ENCODE data around the gene ALKBH6. TPM values are rescaled to one million over a fixed set of nuclear protein-coding genes. Genes with fewer than 3 reads are reported as not detected.
"Not testable (repeated sequence)": the region's sequence is repeated elsewhere in the genome, so short reads cannot be mapped to it uniquely, and the experiment has no call there.

The ALKBH6 gene
- total RNA-seq, 2 donors from 2014 or later = 50.4 to 74.0 TPM

- not testable (repeated sequence) for H3K36me3 Mint-ChIP-seq; DNase-seq (ENCODE audit: low spot score in 2 of 2); H3K27ac Mint-ChIP-seq; ATAC-seq; H3K9me3 Mint-ChIP-seq
These were observed 27.1 kb upstream of the ALKBH6 start for GRCh38 chr19:36041092-36041491.

GRCh38 chr19:36040495-36040894 lies 26.5 kb upstream of the ALKBH6 start:
- Mint-ChIP-seq H3K36me3 (no peaks in the 10 kb centered on the region), H3K27ac (no peak overlapping the region), H3K9me3 (no peaks in the 10 kb centered on the region)
- ATAC-seq (no peak), DNase-seq (ENCODE audit: low spot score in 2 of 2) (no peak)

- Mint-ChIP-seq H3K36me3 (peaks cover 11 to 14% of the 10 kb centered on the region in 2 donors), H3K9me3 (no peaks in the 10 kb centered on the region), H3K27ac (peak within 1 kb of the TSS; percentile 30 to 56)
- peak in 1 of 2 donors; percentile 76 for ATAC-seq
- DNase-seq (ENCODE audit: low spot score in 2 of 2) = peak in 1 of 2 donors; percentile 51
These were observed 18.5 kb upstream of the ALKBH6 start, which contains the start of gene CLIP3 for GRCh38 chr19:36032251-36033104. TSS of gene CLIP3 (minus strand) at chr19:36032873. CDS start at chr19:36032357, 516 bp downstream.

- Mint-ChIP-seq H3K36me3 (peaks cover 11 to 14% of the 10 kb centered on the region in 2 donors), H3K27ac (no peak overlapping the region), H3K9me3 (no peaks in the 10 kb centered on the region)
- ATAC-seq = no peak
- no peak for DNase-seq (ENCODE audit: low spot score in 2 of 2)
These were observed 17.3 kb upstream of the ALKBH6 start for GRCh38 chr19:36031308-36031707.

- Mint-ChIP-seq H3K9me3 (no peaks in the 10 kb centered on the region), H3K36me3 (peaks cover 11 to 14% of the 10 kb centered on the region in 2 donors), H3K27ac (peak overlapping the region in 1 of 2 donors; percentile 35)
- ATAC-seq = no peak
- no peak for DNase-seq (ENCODE audit: low spot score in 2 of 2)
These were observed 16.5 kb upstream of the ALKBH6 start for GRCh38 chr19:36030264-36031148.

- peaks cover under 1 to 11% of the 10 kb centered on the region in 2 donors for H3K36me3 Mint-ChIP-seq
- H3K27ac Mint-ChIP-seq = peak overlapping the region in 1 of 2 donors; percentile 2
- no peak for ATAC-seq
These were observed 14.5 kb upstream of the ALKBH6 start for GRCh38 chr19:36028313-36029041.

GRCh38 chr19:36027696-36028095 lies 13.7 kb upstream of the ALKBH6 start:
- DNase-seq (ENCODE audit: low spot score in 2 of 2) (no peak), ATAC-seq (no peak)
- Mint-ChIP-seq H3K36me3 (peaks cover 0 to 11% of the 10 kb centered on the region in 2 donors), H3K27ac (no peak overlapping the region), H3K9me3 (no peaks in the 10 kb centered on the region)

More at GRCh38 chr19:36028313-36029041, 14.5 kb upstream of the ALKBH6 start:
- no peaks in the 10 kb centered on the region for H3K9me3 Mint-ChIP-seq
- no peak for DNase-seq (ENCODE audit: low spot score in 2 of 2)

GRCh38 chr19:36026091-36026876 lies 12.3 kb upstream of the ALKBH6 start:
- DNase-seq (ENCODE audit: low spot score in 2 of 2) (no peak), ATAC-seq (no peak)
- H3K9me3 Mint-ChIP-seq = no peaks in the 10 kb centered on the region
- H3K27ac Mint-ChIP-seq = no peak overlapping the region
- H3K36me3 Mint-ChIP-seq = peaks cover 0 to 11% of the 10 kb centered on the region in 2 donors

GRCh38 chr19:36025541-36025940 lies 11.5 kb upstream of the ALKBH6 start:
- Mint-ChIP-seq H3K27ac (no peak overlapping the region), H3K36me3 (peaks cover 7 to 10% of the 10 kb centered on the region in 2 donors), H3K9me3 (no peaks in the 10 kb centered on the region)
- DNase-seq (ENCODE audit: low spot score in 2 of 2) = no peak
- no peak for ATAC-seq

GRCh38 chr19:36023432-36023831 lies 9.4 kb upstream of the ALKBH6 start:
- Mint-ChIP-seq H3K36me3 (peaks cover 0 to 7% of the 10 kb centered on the region in 2 donors), H3K9me3 (no peaks in the 10 kb centered on the region), H3K27ac (peak overlapping the region; percentile 4 to 10)
- DNase-seq (ENCODE audit: low spot score in 2 of 2) (no peak), ATAC-seq (no peak)

GRCh38 chr19:36019061-36019670 lies 5.2 kb upstream of the ALKBH6 start:
- DNase-seq (ENCODE audit: low spot score in 2 of 2) (no peak), ATAC-seq (no peak)
- H3K9me3 Mint-ChIP-seq = no peaks in the 10 kb centered on the region

GRCh38 chr19:36013280-36014011 lies 567 bp downstream of the ALKBH6 start:
- DNase-seq (ENCODE audit: low spot score in 2 of 2) = no peak
- H3K27ac Mint-ChIP-seq = peak overlapping the region; percentile 93
- H3K9me3 Mint-ChIP-seq = no peaks in the 10 kb centered on the region
- ATAC-seq = no peak
- H3K36me3 Mint-ChIP-seq = peaks cover 6 to 21% of the 10 kb centered on the region in 2 donors

More at GRCh38 chr19:36019061-36019670, 5.2 kb upstream of the ALKBH6 start:
- Mint-ChIP-seq H3K36me3 (peaks cover 6 to 13% of the 10 kb centered on the region in 2 donors), H3K27ac (no peak overlapping the region)

GRCh38 chr19:36010402-36010801 lies 3.6 kb downstream of the ALKBH6 start:
- Mint-ChIP-seq H3K9me3 (no peaks in the 10 kb centered on the region), H3K36me3 (peaks cover 6 to 21% of the 10 kb centered on the region in 2 donors), H3K27ac (peak overlapping the region in 1 of 2 donors; percentile 25)
- ATAC-seq = no peak
- DNase-seq (ENCODE audit: low spot score in 2 of 2) = no peak

GRCh38 chr19:36009633-36010379 lies 4.2 kb downstream of the ALKBH6 start:
- no peak for ATAC-seq
- H3K36me3 Mint-ChIP-seq = peaks cover 6 to 21% of the 10 kb centered on the region in 2 donors
- H3K9me3 Mint-ChIP-seq = no peaks in the 10 kb centered on the region
- no peak for DNase-seq (ENCODE audit: low spot score in 2 of 2)
- peak overlapping the region in 1 of 2 donors; percentile 25 for H3K27ac Mint-ChIP-seq
